Stomach (tissue), 4 donors: ENCODE measurements around the gene HPD.

Experiments used
- EP300 ChIP-seq: sonication (generic); formaldehyde crosslinking; IDR thresholded peaks from one replicate; pipeline ENCODE4 v1.6.1; 2017; ENCODE audit warnings: antibody characterized with exemption
- POLR2A ChIP-seq, 4 donors: fragments of 450-650 bp; IDR thresholded peaks; one replicate each; pipeline ENCODE4 v1.6.1; 2016; ENCODE audit warnings: antibody characterized with exemption in 4 of 4, control low read depth in 2 of 4, mild to moderate bottlenecking in 1 of 4, moderate library complexity in 1 of 4
- POLR2AphosphoS5 ChIP-seq, 3 donors: sonication (generic); formaldehyde crosslinking; IDR thresholded peaks; one replicate each; pipeline ENCODE4 v1.6.1; 2016; ENCODE audit warnings: antibody characterized with exemption in 3 of 3
- TF ChIP-seq, protein P1 (sequence below), 7 experiments: fragments of 450-650 bp in 4 of 7; fragments of 200-600 bp in 3 of 7; sonication (generic) in 3 of 7; IDR thresholded peaks; one replicate each; pipeline ENCODE4 v1.5.1; 2016 to 2019; ENCODE audit warnings: antibody characterized with exemption in 7 of 7, control low read depth in 2 of 7, mild to moderate bottlenecking in 1 of 7

DNA sequence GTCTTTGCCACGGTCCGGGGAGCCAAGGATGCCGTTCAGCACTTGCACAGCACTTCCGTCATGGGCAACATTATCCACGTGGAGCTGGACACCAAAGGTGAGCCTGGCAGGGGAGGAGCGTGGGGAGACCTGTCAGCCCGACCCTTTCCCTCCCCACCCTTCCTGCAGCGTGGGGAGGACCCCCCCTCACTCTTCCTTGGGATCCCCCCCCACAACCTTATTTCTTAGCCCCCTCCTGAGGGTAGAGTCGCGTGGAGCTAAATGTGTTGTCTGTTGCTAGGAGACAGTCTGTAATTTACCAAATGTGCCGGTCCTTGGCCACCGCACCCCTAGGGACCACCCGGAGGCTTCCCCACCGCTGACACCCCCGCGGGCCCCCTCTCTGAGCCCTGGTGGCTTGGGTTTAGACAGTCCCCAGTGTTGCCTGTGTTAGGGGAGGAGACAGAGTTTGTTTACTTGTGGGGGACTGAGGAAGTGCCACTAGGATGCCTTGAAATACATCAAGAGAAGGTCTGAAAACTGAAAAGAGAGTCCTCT, 52.6 kb downstream of the HPD start:
- TF ChIP-seq POLR2AphosphoS5 (IDR thresholded peaks at IDR 0.05) (no peak), POLR2A (IDR thresholded peaks at IDR 0.05) (no peak), EP300 (no peak)
- TF ChIP-seq, protein P1, sequence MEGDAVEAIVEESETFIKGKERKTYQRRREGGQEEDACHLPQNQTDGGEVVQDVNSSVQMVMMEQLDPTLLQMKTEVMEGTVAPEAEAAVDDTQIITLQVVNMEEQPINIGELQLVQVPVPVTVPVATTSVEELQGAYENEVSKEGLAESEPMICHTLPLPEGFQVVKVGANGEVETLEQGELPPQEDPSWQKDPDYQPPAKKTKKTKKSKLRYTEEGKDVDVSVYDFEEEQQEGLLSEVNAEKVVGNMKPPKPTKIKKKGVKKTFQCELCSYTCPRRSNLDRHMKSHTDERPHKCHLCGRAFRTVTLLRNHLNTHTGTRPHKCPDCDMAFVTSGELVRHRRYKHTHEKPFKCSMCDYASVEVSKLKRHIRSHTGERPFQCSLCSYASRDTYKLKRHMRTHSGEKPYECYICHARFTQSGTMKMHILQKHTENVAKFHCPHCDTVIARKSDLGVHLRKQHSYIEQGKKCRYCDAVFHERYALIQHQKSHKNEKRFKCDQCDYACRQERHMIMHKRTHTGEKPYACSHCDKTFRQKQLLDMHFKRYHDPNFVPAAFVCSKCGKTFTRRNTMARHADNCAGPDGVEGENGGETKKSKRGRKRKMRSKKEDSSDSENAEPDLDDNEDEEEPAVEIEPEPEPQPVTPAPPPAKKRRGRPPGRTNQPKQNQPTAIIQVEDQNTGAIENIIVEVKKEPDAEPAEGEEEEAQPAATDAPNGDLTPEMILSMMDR (IDR thresholded peaks at IDR 0.05): no peak
